ENCODE measurements around the gene LSP1.

GRCh38 chr11:1839204-1839923 lies 13.5 kb upstream of the LSP1 start:
- TF ChIP-seq POLR2AphosphoS5 (IDR thresholded peaks at IDR 0.05; ENCODE audit: low read depth, low read length) (no peak), POLR2A (IDR thresholded peaks at IDR 0.05; ENCODE audit: low read depth, low read length) (no peak)
